ENCODE data around the gene AICDA. TPM values are rescaled to one million over a fixed set of nuclear protein-coding genes. Genes with fewer than 3 reads are reported as not detected.

Gene AICDA
- total RNA-seq, 1 experiment from 2014 or later = not detected

DNA sequence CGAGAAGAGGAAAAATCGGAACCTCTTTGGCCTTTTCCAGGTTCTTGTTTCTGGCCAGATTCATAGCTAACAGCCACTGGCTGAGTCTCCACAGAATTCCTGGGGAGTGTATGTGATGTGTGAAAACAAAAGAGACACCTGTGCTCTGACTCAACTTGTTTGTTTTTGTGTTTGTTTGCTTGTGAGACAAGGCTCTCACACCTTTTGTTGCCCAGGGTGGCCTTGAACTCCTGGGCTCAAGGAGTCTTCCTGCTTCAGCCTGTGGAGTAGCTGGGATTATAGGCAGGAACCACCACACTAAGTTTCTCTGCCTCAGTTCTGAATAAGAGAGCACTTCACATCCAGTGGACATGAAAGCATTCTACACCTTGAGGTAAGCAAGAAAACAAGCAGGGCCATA, 27.3 kb upstream of the AICDA start:
- intact Hi-C loops (cut with micrococcal nuclease) = no loop called here

More for the DNA sequence above, 27.3 kb upstream of the AICDA start:
- CTCF ChIA-PET = no interaction called here
- ATAC-seq (no peak), DNase-seq (ENCODE audit: low read depth, low spot score) (no peak)
- Histone ChIP-seq H3K4me2 (ENCODE audit: low read length) (no peak overlapping the region), H3K4me3 (replicated peaks in 1 of 2; ENCODE audit: low read depth in 1 of 2, low read length in 2 of 2) (no peak overlapping the region), H2AFZ (ENCODE audit: low read depth, low read length, poor library complexity, severe bottlenecking) (no peak overlapping the region), H3K27me3 (ENCODE audit: insufficient read depth, low read length) (no peaks in the 10 kb centered on the region), H3K27ac (ENCODE audit: low read depth, low read length) (no peak overlapping the region), H3K79me2 (ENCODE audit: insufficient read depth, low read length) (no peaks in the 10 kb centered on the region), H3K9me3 (ENCODE audit: control insufficient read depth in 1 of 2, insufficient read depth in 1 of 2, low read depth in 1 of 2, low read length in 2 of 2) (no peaks in the 10 kb centered on the region), H3K4me1 (ENCODE audit: control insufficient read depth in 1 of 2, insufficient read depth in 2 of 2, low read length in 2 of 2) (no peaks in the 10 kb centered on the region), H3K36me3 (ENCODE audit: control insufficient read depth in 1 of 2, insufficient read depth in 2 of 2, low read length in 2 of 2) (no peaks in the 10 kb centered on the region), H4K20me1 (ENCODE audit: insufficient read depth) (no peaks in the 10 kb centered on the region), H3K9ac (ENCODE audit: low read length) (no peak overlapping the region), H3K9me2 (ENCODE audit: insufficient read depth) (no peaks in the 10 kb centered on the region)
- TF ChIP-seq ZNF274 (IDR thresholded peaks at IDR 0.05; ENCODE audit: low read depth, low read length) = no peak
- no peak for TF ChIP-seq CEBPB (IDR thresholded peaks at IDR 0.05; ENCODE audit: low read depth)
- no peak for TF ChIP-seq ATF3 (IDR thresholded peaks at IDR 0.05)
- no peak for TF ChIP-seq TCF7L2 (IDR thresholded peaks at IDR 0.05; ENCODE audit: borderline replicate concordance, extremely low read depth, insufficient read depth, insufficient read length)
- TF ChIP-seq EZH2 (IDR thresholded peaks at IDR 0.05) = no peak
- no peak for TF ChIP-seq SIN3A (IDR thresholded peaks at IDR 0.05; ENCODE audit: low read depth)
- TF ChIP-seq, protein P1, sequence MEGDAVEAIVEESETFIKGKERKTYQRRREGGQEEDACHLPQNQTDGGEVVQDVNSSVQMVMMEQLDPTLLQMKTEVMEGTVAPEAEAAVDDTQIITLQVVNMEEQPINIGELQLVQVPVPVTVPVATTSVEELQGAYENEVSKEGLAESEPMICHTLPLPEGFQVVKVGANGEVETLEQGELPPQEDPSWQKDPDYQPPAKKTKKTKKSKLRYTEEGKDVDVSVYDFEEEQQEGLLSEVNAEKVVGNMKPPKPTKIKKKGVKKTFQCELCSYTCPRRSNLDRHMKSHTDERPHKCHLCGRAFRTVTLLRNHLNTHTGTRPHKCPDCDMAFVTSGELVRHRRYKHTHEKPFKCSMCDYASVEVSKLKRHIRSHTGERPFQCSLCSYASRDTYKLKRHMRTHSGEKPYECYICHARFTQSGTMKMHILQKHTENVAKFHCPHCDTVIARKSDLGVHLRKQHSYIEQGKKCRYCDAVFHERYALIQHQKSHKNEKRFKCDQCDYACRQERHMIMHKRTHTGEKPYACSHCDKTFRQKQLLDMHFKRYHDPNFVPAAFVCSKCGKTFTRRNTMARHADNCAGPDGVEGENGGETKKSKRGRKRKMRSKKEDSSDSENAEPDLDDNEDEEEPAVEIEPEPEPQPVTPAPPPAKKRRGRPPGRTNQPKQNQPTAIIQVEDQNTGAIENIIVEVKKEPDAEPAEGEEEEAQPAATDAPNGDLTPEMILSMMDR (IDR thresholded peaks at IDR 0.05 in 2 of 3, conservative IDR thresholded peaks at IDR 0.05 in 1 of 3; ENCODE audit: borderline replicate concordance in 1 of 3, insufficient read depth in 1 of 3, low read depth in 2 of 3, low read length in 2 of 3) = no peak
- TF ChIP-seq SRF (IDR thresholded peaks at IDR 0.05; ENCODE audit: low read depth) = no peak
- TF ChIP-seq EGR1 (IDR thresholded peaks at IDR 0.05; ENCODE audit: low read depth) = no peak
- TF ChIP-seq, protein P2, sequence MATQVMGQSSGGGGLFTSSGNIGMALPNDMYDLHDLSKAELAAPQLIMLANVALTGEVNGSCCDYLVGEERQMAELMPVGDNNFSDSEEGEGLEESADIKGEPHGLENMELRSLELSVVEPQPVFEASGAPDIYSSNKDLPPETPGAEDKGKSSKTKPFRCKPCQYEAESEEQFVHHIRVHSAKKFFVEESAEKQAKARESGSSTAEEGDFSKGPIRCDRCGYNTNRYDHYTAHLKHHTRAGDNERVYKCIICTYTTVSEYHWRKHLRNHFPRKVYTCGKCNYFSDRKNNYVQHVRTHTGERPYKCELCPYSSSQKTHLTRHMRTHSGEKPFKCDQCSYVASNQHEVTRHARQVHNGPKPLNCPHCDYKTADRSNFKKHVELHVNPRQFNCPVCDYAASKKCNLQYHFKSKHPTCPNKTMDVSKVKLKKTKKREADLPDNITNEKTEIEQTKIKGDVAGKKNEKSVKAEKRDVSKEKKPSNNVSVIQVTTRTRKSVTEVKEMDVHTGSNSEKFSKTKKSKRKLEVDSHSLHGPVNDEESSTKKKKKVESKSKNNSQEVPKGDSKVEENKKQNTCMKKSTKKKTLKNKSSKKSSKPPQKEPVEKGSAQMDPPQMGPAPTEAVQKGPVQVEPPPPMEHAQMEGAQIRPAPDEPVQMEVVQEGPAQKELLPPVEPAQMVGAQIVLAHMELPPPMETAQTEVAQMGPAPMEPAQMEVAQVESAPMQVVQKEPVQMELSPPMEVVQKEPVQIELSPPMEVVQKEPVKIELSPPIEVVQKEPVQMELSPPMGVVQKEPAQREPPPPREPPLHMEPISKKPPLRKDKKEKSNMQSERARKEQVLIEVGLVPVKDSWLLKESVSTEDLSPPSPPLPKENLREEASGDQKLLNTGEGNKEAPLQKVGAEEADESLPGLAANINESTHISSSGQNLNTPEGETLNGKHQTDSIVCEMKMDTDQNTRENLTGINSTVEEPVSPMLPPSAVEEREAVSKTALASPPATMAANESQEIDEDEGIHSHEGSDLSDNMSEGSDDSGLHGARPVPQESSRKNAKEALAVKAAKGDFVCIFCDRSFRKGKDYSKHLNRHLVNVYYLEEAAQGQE (IDR thresholded peaks at IDR 0.05; ENCODE audit: low read depth) = no peak
- no peak for TF ChIP-seq JUND (IDR thresholded peaks at IDR 0.05)
- TF ChIP-seq EZH2phosphoT487 (IDR thresholded peaks at IDR 0.05; ENCODE audit: borderline replicate concordance) = no peak
- no peak for TF ChIP-seq CBX3 (IDR thresholded peaks at IDR 0.05; ENCODE audit: low read depth)
- no peak for TF ChIP-seq FOSL1 (IDR thresholded peaks at IDR 0.05; ENCODE audit: low read depth)
- no peak for TF ChIP-seq SP1 (IDR thresholded peaks at IDR 0.05; ENCODE audit: low read depth)
- RAD21 ChIA-PET (ENCODE audit: low non-redundant PET in 1 of 2, low total read pairs in 2 of 2, uncharacterized antibody in 2 of 2, unreplicated experiment in 2 of 2) = no interaction called here
- POLR2A ChIA-PET = no interaction called here
- no TSS peak for BruUV-seq (replicated peaks)

Measured in HCT116 (cell line).